ENCODE results near the gene CFAP57.

DNA sequence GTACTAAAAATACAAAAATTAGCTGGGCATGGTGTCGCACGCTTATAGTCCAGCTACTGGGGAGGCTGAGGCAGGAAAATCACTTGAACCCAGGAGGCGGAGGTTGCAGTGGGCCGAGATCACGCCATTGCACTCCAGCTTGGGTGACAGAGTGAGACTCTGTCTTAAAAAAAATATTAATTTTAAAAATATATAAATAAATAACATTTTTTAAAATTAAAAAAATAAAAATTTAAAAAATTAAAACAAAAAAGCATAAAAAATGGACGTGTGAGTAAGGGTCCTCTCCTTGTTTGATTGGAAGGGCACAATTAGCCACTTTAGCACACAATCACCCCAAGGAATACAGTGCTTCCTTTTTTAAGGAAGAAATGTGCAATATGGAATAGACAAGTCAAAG, 18.7 kb upstream of the CFAP57 start:
- TF ChIP-seq CEBPB (IDR thresholded peaks at IDR 0.05) (no peak), CTCF (IDR thresholded peaks at IDR 0.05) (no peak)
